Measurements from ENCODE around the gene METAP2.
A peak's percentile ranks its signal among the peaks of the same experiment; 100 is the strongest.

The METAP2 gene

DNA sequence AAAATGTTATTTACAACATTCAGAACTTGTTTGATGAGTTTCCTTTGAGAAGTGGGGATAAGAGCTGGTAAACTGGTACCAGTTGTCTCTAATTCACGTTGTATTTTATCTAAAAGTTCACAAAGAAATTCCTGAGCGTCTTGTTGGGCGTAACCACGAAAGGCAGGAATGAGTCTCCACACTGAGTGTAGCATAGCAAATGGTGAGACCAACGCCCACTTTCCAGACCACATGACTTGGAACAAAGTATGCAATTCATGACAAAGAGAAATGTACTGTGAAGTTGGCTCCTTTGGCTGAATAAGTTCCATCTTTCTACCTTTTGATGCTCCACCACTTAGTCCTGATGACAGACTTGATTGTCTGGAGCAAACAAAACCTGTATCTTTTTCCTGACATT is 58.9 kb downstream of the METAP2 start:
- H3K27ac Mint-ChIP-seq: no peak overlapping the region
- H3K4me1 Mint-ChIP-seq (ENCODE audit: low read depth in 2 of 2): no peaks in the 10 kb centered on the region
- H3K9me3 Mint-ChIP-seq: no peaks in the 10 kb centered on the region
- H3K27me3 Mint-ChIP-seq: peaks cover 0 to 24% of the 10 kb centered on the region in 2 donors
- no peak overlapping the region for H3K4me3 Mint-ChIP-seq
- H3K36me3 Mint-ChIP-seq (ENCODE audit: insufficient read depth): peaks cover 2% of the 10 kb centered on the region
- ATAC-seq (replicated peaks) (no peak), DNase-seq (no peak)

- Mint-ChIP-seq H3K9me3 (no peaks in the 10 kb centered on the region), H3K4me1 (ENCODE audit: low read depth in 2 of 2) (no peaks in the 10 kb centered on the region), H3K27ac (no peak overlapping the region), H3K4me3 (no peak overlapping the region), H3K27me3 (peaks cover 0 to 15% of the 10 kb centered on the region in 2 donors), H3K36me3 (ENCODE audit: insufficient read depth) (no peaks in the 10 kb centered on the region)
- ATAC-seq (replicated peaks) (no peak), DNase-seq (no peak)
Observed at GRCh38 chr12:95533985-95534384, 60.0 kb downstream of the METAP2 start.

DNA sequence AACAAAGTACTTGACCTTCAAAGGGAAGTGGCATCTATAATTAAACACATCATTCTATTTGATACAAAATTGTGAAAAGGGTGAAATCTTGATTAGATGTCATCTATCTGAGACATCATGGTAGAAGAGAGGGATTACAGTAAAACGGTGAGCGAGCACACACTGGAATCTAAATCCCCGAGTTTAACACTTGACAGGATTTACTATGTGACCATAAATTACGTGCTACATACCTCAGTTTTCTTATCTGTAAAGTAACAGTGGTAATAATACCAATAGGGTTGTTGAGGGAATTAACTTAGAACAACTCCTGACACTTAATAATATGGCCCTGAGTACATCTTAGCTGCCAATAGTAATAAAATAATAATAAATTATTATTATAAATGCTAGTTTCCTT is 64.1 kb downstream of the METAP2 start:
- H3K27me3 Mint-ChIP-seq: peaks cover 0 to 10% of the 10 kb centered on the region in 2 donors
- H3K4me3 Mint-ChIP-seq: no peak overlapping the region
- no peak for ATAC-seq (replicated peaks)
- no peak overlapping the region for H3K27ac Mint-ChIP-seq
- no peak for DNase-seq
- H3K9me3 Mint-ChIP-seq: no peaks in the 10 kb centered on the region
- no peaks in the 10 kb centered on the region for H3K4me1 Mint-ChIP-seq (ENCODE audit: low read depth in 2 of 2)
- peaks cover 4% of the 10 kb centered on the region for H3K36me3 Mint-ChIP-seq (ENCODE audit: insufficient read depth)

- ATAC-seq (replicated peaks) (no peak), DNase-seq (no peak)
- H3K36me3 Mint-ChIP-seq (ENCODE audit: insufficient read depth): peaks cover 4% of the 10 kb centered on the region
- H3K9me3 Mint-ChIP-seq: no peaks in the 10 kb centered on the region
- H3K27ac Mint-ChIP-seq: no peak overlapping the region
- no peak overlapping the region for H3K4me3 Mint-ChIP-seq
- no peaks in the 10 kb centered on the region for H3K4me1 Mint-ChIP-seq (ENCODE audit: low read depth in 2 of 2)
- peaks cover 0 to 10% of the 10 kb centered on the region in 2 donors for H3K27me3 Mint-ChIP-seq
Observed at GRCh38 chr12:95538656-95539055, 64.7 kb downstream of the METAP2 start.

DNA sequence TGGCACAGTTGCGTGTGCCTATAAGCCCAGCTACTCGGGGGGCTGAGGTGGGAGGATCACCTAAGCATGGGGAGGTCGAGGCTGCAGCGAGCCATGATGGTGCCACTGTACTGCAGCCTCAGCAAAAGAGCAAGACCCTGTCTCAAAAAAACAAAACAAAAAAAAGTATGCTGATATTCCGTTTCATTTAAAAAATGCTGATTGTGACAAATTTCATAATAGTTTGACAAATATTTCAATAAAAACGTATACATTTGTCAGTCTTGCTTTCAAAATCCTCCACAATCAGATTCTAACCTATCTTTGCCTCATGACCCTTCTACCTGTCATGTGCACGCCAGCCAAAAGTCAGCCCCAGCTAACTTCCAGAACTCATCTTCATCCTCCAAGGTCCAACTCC is 67.5 kb downstream of the METAP2 start:
- H3K27ac Mint-ChIP-seq: no peak overlapping the region

GRCh38 chr12:95543305-95543704 is 69.4 kb downstream of the METAP2 start:
- Mint-ChIP-seq H3K27me3 (peaks cover 19 to 36% of the 10 kb centered on the region in 2 donors), H3K27ac (no peak overlapping the region), H3K4me3 (no peak overlapping the region), H3K36me3 (ENCODE audit: insufficient read depth) (peaks cover 4% of the 10 kb centered on the region), H3K4me1 (ENCODE audit: low read depth in 2 of 2) (peaks cover 3 to 4% of the 10 kb centered on the region in 2 donors), H3K9me3 (no peaks in the 10 kb centered on the region)
- no peak for DNase-seq
- no peak for ATAC-seq (replicated peaks)

More for the DNA sequence above, 67.5 kb downstream of the METAP2 start:
- DNase-seq (no peak), ATAC-seq (replicated peaks) (no peak)
- no peak overlapping the region for H3K4me3 Mint-ChIP-seq
- H3K9me3 Mint-ChIP-seq: no peaks in the 10 kb centered on the region
- peaks cover 4% of the 10 kb centered on the region for H3K36me3 Mint-ChIP-seq (ENCODE audit: insufficient read depth)
- H3K4me1 Mint-ChIP-seq (ENCODE audit: low read depth in 2 of 2): peaks cover 0 to 1% of the 10 kb centered on the region in 2 donors
- peaks cover 5 to 20% of the 10 kb centered on the region in 2 donors for H3K27me3 Mint-ChIP-seq

DNA sequence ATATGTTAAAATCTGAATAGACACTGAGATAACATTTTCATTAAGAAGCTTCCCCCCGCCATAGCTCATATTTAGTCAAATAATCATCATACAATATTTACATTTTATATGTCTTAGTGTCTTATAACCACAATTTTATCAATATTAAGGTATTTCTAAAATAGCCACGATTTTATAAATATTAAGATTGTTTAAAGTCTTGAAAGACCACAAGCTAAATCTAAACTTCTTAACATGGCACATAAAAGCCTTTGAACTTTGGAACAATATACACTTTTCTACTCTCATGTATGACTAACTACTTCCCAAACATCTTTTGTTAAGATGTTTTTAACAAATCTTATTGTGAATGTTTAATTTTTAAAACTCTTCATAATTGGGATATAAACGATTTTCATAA is 70.8 kb downstream of the METAP2 start:
- ATAC-seq (replicated peaks): no peak
- Mint-ChIP-seq H3K4me1 (ENCODE audit: low read depth in 2 of 2) (peaks cover 3 to 6% of the 10 kb centered on the region in 2 donors), H3K27me3 (peaks cover 19 to 43% of the 10 kb centered on the region in 2 donors), H3K4me3 (no peak overlapping the region), H3K27ac (no peak overlapping the region), H3K36me3 (ENCODE audit: insufficient read depth) (peaks cover 4% of the 10 kb centered on the region), H3K9me3 (no peaks in the 10 kb centered on the region)
- no peak for DNase-seq

DNA sequence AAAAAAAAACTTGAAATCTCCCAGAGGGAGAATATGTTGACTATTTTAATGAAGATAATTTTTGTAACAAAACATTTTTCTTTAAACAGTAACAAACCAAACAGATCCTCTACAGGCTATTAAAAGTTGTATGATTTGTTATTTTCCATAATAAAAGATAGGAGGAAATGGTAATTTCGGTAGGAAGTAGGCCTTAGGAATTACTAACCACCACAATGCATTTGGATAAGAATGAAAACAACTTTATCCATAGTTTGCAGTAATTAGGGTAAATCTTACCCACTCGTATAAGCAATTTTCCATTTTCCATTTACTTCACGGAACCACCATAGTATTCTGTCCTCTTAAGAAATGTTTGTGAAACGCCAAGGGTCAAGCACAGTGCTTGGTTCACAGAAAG is 71.4 kb downstream of the METAP2 start:
- H3K36me3 Mint-ChIP-seq (ENCODE audit: insufficient read depth): peaks cover 4% of the 10 kb centered on the region
- ATAC-seq (replicated peaks): no peak
- peaks cover 3 to 6% of the 10 kb centered on the region in 2 donors for H3K4me1 Mint-ChIP-seq (ENCODE audit: low read depth in 2 of 2)
- H3K4me3 Mint-ChIP-seq: no peak overlapping the region
- no peaks in the 10 kb centered on the region for H3K9me3 Mint-ChIP-seq
- peaks cover 19 to 39% of the 10 kb centered on the region in 2 donors for H3K27me3 Mint-ChIP-seq
- no peak for DNase-seq
- H3K27ac Mint-ChIP-seq: no peak overlapping the region

DNA sequence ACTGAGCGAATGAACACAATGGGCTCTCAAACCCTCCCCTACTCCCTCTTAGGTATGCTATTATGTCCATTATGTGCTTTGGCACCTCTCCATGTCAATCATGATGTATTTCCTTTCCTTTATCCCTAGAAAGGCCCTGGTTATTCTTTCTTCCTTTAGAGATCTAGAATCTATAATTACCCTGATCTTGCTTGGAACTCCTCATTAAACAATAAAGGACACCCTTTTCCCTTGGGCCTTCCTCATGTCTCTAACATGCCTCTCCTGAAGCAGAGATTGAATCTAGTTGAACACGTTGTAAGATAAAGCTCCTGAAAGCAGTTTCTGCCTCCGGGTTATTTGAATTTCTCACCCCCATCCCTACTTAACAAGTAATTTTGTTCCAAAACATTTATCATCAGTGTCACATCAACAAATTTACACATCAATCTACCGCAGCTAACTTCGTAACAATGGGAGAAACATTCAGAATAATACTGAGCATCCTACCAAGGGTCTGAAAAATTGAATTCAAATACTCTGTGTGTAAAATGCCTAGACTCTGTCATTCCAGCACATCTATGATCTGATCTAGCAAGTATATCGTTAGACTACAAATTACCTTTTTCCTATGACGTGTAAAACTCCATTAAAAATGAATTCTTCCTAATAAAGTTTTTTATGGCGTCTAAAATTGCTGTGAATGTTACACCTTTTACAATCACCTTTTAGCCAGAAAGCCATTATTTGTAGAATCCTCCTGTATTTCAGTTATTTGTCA is 72.0 kb downstream of the METAP2 start:
- H3K4me1 Mint-ChIP-seq (ENCODE audit: low read depth in 2 of 2): peaks cover 3 to 6% of the 10 kb centered on the region in 2 donors
- peaks cover 19 to 38% of the 10 kb centered on the region in 2 donors for H3K27me3 Mint-ChIP-seq
- no peak overlapping the region for H3K4me3 Mint-ChIP-seq
- ATAC-seq (replicated peaks) (no peak), DNase-seq (no peak)
- H3K36me3 Mint-ChIP-seq (ENCODE audit: insufficient read depth): peaks cover 4% of the 10 kb centered on the region
- no peak overlapping the region for H3K27ac Mint-ChIP-seq
- no peaks in the 10 kb centered on the region for H3K9me3 Mint-ChIP-seq

- Mint-ChIP-seq H3K4me3 (no peak overlapping the region), H3K27ac (no peak overlapping the region), H3K36me3 (ENCODE audit: insufficient read depth) (peaks cover 4% of the 10 kb centered on the region), H3K27me3 (peaks cover 19 to 43% of the 10 kb centered on the region in 2 donors), H3K4me1 (ENCODE audit: low read depth in 2 of 2) (peaks cover 3 to 6% of the 10 kb centered on the region in 2 donors), H3K9me3 (no peaks in the 10 kb centered on the region)
- ATAC-seq (replicated peaks) (no peak), DNase-seq (no peak)
Observed at GRCh38 chr12:95546491-95546813, 72.5 kb downstream of the METAP2 start.

- H3K36me3 Mint-ChIP-seq (ENCODE audit: insufficient read depth): peaks cover 3% of the 10 kb centered on the region
- H3K9me3 Mint-ChIP-seq: no peaks in the 10 kb centered on the region
- peak overlapping the region; percentile 74 to 81 for H3K4me3 Mint-ChIP-seq
- ATAC-seq (replicated peaks) (no peak), DNase-seq (no peak)
- peaks cover 19 to 53% of the 10 kb centered on the region in 2 donors for H3K27me3 Mint-ChIP-seq
- H3K27ac Mint-ChIP-seq: peak overlapping the region in 1 of 2 donors; percentile 85
- H3K4me1 Mint-ChIP-seq (ENCODE audit: low read depth in 2 of 2): peaks cover 8 to 11% of the 10 kb centered on the region in 2 donors
Observed at GRCh38 chr12:95547522-95548055, 73.6 kb downstream of the METAP2 start.

DNA sequence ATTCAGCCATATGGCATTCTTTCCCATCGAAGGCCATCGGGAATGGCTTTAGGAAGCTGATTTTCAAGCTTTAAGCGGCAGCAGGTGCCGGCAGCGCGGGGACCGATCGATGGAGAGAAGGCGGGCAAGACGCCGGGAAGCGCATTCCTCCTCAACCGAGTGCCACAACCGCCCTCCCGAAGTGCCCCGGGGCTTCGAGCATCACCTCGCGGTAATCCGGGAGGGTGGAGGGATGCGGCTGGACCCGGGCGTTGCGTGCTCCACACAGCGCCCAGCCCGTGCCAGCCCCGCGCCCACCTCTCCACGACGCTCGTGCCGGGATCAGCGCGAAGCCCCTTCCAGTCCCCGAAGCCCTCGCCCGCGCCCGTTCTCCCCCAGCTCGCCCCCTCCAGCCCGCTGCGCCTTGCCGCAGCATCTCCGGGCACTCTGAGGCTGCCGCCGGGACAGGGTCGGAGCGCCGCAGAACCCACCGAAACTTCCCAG is 74.1 kb downstream of the METAP2 start:
- DNase-seq (peak in 1 of 3 experiments; percentile 3), ATAC-seq (replicated peaks) (peak; percentile 21)
- Mint-ChIP-seq H3K27ac (peak overlapping the region in 1 of 2 donors; percentile 85), H3K36me3 (ENCODE audit: insufficient read depth) (peaks cover 4% of the 10 kb centered on the region), H3K9me3 (no peaks in the 10 kb centered on the region), H3K4me1 (ENCODE audit: low read depth in 2 of 2) (peaks cover 8 to 11% of the 10 kb centered on the region in 2 donors), H3K4me3 (peak overlapping the region; percentile 74 to 81), H3K27me3 (peaks cover 19 to 54% of the 10 kb centered on the region in 2 donors)

- Mint-ChIP-seq H3K36me3 (ENCODE audit: insufficient read depth) (peaks cover 4% of the 10 kb centered on the region), H3K4me1 (ENCODE audit: low read depth in 2 of 2) (peaks cover 8 to 13% of the 10 kb centered on the region in 2 donors), H3K27me3 (peaks cover 19 to 58% of the 10 kb centered on the region in 2 donors), H3K27ac (peak overlapping the region in 1 of 2 donors; percentile 85), H3K9me3 (no peaks in the 10 kb centered on the region), H3K4me3 (peak overlapping the region; percentile 67 to 81)
- ATAC-seq (replicated peaks) (peak; percentile 87), DNase-seq (peak; percentile 25 to 57 (median 43))
Observed at GRCh38 chr12:95548539-95549391, 74.8 kb downstream of the METAP2 start.

All from effector memory CD8-positive, alpha-beta T cell (primary cell).